Gastrocnemius medialis (tissue), 4 donors: Measurements from ENCODE around the gene ZCCHC3.

Source experiments
- CTCF ChIP-seq, 5 experiments: fragments of 450-650 bp in 3 of 5; fragments of 200-600 bp in 2 of 5; sonication (generic) in 2 of 5; IDR thresholded peaks in 4 of 5; conservative IDR thresholded peaks in 1 of 5; 1 replicate in 4 of 5; 2 replicates in 1 of 5; pipeline ENCODE4 v1.5.1; 2016 to 2019; ENCODE audit warnings: antibody characterized with exemption in 5 of 5, mild to moderate bottlenecking in 3 of 5, moderate library complexity in 3 of 5
- POLR2A ChIP-seq, 2 donors: fragments of 450-650 bp; IDR thresholded peaks; one replicate each; pipeline ENCODE4 v1.6.1; 2017; ENCODE audit warnings: antibody characterized with exemption in 2 of 2, mild to moderate bottlenecking in 2 of 2, moderate library complexity in 2 of 2

GRCh38 chr20:294602-295001 lies 2.8 kb upstream of the ZCCHC3 start:
- TF ChIP-seq CTCF (IDR thresholded peaks at IDR 0.05 in 4 of 5, conservative IDR thresholded peaks at IDR 0.05 in 1 of 5) (no peak), POLR2A (IDR thresholded peaks at IDR 0.05) (no peak)
